CD4-positive, alpha-beta T cell (primary cell): ENCODE results near the gene TKFC. TPM values are rescaled to one million over a fixed set of nuclear protein-coding genes. Genes with fewer than 3 reads are reported as not detected.
A peak's percentile ranks its signal among the peaks of the same experiment; 100 is the strongest.

Experiments used
- ATAC-seq: fragments of 200-7000 bp; cut with Tn5 transposase; one replicate; pipeline ENCODE4 v1.10.0; 2022; ENCODE audit warnings: mild to moderate bottlenecking; ENCODE audit not compliant: poor library complexity
- CTCF ChIA-PET: fragments of 350-600 bp; sonication (Branson Sonifier 250); formaldehyde crosslinking; loops from one replicate; lab custom pipeline; 2021; ENCODE audit warnings: antibody characterized with exemption, inconsistent platforms; lab: Charles Lee
- POLR2A ChIA-PET: fragments of 350-600 bp; sonication (Branson Sonifier 250); formaldehyde crosslinking; loops from one replicate; lab custom pipeline; 2021; ENCODE audit warnings: antibody characterized with exemption, inconsistent platforms; lab: Charles Lee
- DNase-seq, 14 experiments: peaks; one replicate each; pipeline ENCODE4 v3.0.0-alpha.2; 2013 to 2020; ENCODE audit warnings: mixed read lengths in 2 of 14
- H3K27ac ChIP-seq, 2 donors: one replicate each; pipeline versions ENCODE4 v1.5.1 to v1.7.0; 2013; ENCODE audit warnings: low read length in 2 of 2, low read depth in 1 of 2, mild to moderate bottlenecking in 1 of 2
- H3K27me3 ChIP-seq, 2 experiments: 1 replicate in 1 of 2; 2 replicates in 1 of 2; pipeline versions ENCODE4 v1.6.1 to v1.7.0; 2013; ENCODE audit warnings: low read length in 2 of 2, control low read depth in 1 of 2, mild to moderate bottlenecking in 1 of 2, moderate library complexity in 1 of 2; ENCODE audit not compliant: insufficient read depth in 2 of 2, control insufficient read depth in 1 of 2
- H3K36me3 ChIP-seq: one replicate; pipeline ENCODE4 v1.6.1; 2013; ENCODE audit warnings: low read length, control low read depth; ENCODE audit not compliant: insufficient read depth
- H3K4me1 ChIP-seq: one replicate; pipeline ENCODE4 v1.6.1; 2013; ENCODE audit warnings: low read length, control low read depth; ENCODE audit not compliant: insufficient read depth
- H3K4me3 ChIP-seq: one replicate; pipeline ENCODE4 v1.5.1; 2013; ENCODE audit warnings: mild to moderate bottlenecking, low read length, moderate library complexity
- H3K9me3 ChIP-seq, 2 experiments: 1 replicate in 1 of 2; 2 replicates in 1 of 2; pipeline versions ENCODE4 v1.6.1 to v1.7.0; 2013; ENCODE audit warnings: low read length in 2 of 2, mild to moderate bottlenecking in 2 of 2, control low read depth in 1 of 2, moderate library complexity in 1 of 2; ENCODE audit not compliant: control insufficient read depth in 1 of 2, insufficient read depth in 1 of 2
- H3K27ac Mint-ChIP-seq: one replicate; pipeline ENCODE4 v1.8.0; 2020; ENCODE audit warnings: mixed read lengths
- H3K27me3 Mint-ChIP-seq: one replicate; pipeline ENCODE4 v1.8.0; 2021; ENCODE audit warnings: mixed read lengths
- H3K36me3 Mint-ChIP-seq: one replicate; pipeline ENCODE4 v1.8.0; 2021; ENCODE audit warnings: low read depth, mixed read lengths
- H3K4me1 Mint-ChIP-seq: one replicate; pipeline ENCODE4 v1.8.0; 2021; ENCODE audit warnings: low read depth, mixed read lengths
- H3K4me3 Mint-ChIP-seq: one replicate; pipeline ENCODE4 v1.8.0; 2020; ENCODE audit warnings: mild to moderate bottlenecking, mixed read lengths
- H3K9me3 Mint-ChIP-seq: one replicate; pipeline ENCODE4 v1.8.0; 2020; ENCODE audit warnings: mixed read lengths
- intact Hi-C, 2 experiments: fragments of 100-400 bp; cut with DNase I in 1 of 2; cut with micrococcal nuclease in 1 of 2; formaldehyde crosslinking; loops; one replicate each; pipeline versions ENCODE4 v1.15.1 to v1.9.0; 2023 to 2025; cut with DNase I, micrococcal nuclease
- total RNA-seq, 174 experiments: library from RNA in 2 of 174; stranded (reverse) in 2 of 174; gene quantifications; one replicate each; pipeline ENCODE4 v1.2.3 and lab custom pipeline; 2021 to 2026
- TF ChIP-seq, protein P1 (sequence below): fragments of 200-600 bp; IDR thresholded peaks from one replicate; pipeline ENCODE4 v1.8.0; 2022; ENCODE audit warnings: antibody characterized with exemption, mild to moderate bottlenecking

The TKFC gene
- total RNA-seq, 2 experiments from 2014 or later, result 21.8 to 26.3 TPM

GRCh38 chr11:61375761-61376108, 42.7 kb downstream of the TKFC start:
- Mint-ChIP-seq H3K4me1 (no peaks in the 10 kb centered on the region), H3K9me3 (no peaks in the 10 kb centered on the region), H3K4me3 (no peak overlapping the region), H3K27me3 (no peaks in the 10 kb centered on the region), H3K27ac (no peak overlapping the region), H3K36me3 (peaks cover 36% of the 10 kb centered on the region)
- POLR2A ChIA-PET, result interaction anchor here (1.7 kb wide), 1 partner anchor 14 kb away, joined by 8 read pairs; the partner anchor contains the start of genes CYB561A3 and TMEM138
- no peak overlapping the region for H3K4me3 ChIP-seq
- no peaks in the 10 kb centered on the region for H3K36me3 ChIP-seq
- H3K4me1 ChIP-seq, result no peaks in the 10 kb centered on the region
- CTCF ChIA-PET, result interaction anchor here (0.7 to 2.9 kb wide), 3 partner anchors 9 to 473 kb away, joined by 4 to 9 read pairs (median 7); no protein-coding TSS in a partner anchor
- TF ChIP-seq, protein P1, sequence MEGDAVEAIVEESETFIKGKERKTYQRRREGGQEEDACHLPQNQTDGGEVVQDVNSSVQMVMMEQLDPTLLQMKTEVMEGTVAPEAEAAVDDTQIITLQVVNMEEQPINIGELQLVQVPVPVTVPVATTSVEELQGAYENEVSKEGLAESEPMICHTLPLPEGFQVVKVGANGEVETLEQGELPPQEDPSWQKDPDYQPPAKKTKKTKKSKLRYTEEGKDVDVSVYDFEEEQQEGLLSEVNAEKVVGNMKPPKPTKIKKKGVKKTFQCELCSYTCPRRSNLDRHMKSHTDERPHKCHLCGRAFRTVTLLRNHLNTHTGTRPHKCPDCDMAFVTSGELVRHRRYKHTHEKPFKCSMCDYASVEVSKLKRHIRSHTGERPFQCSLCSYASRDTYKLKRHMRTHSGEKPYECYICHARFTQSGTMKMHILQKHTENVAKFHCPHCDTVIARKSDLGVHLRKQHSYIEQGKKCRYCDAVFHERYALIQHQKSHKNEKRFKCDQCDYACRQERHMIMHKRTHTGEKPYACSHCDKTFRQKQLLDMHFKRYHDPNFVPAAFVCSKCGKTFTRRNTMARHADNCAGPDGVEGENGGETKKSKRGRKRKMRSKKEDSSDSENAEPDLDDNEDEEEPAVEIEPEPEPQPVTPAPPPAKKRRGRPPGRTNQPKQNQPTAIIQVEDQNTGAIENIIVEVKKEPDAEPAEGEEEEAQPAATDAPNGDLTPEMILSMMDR, result no peak
- ATAC-seq (no peak), DNase-seq (no peak)
- no peaks in the 10 kb centered on the region for H3K27me3 ChIP-seq
- no peaks in the 10 kb centered on the region for H3K9me3 ChIP-seq
- intact Hi-C loops, result no loop called here
- no peak overlapping the region for H3K27ac ChIP-seq

- Mint-ChIP-seq H3K4me3 (no peak overlapping the region), H3K9me3 (no peaks in the 10 kb centered on the region), H3K36me3 (peaks cover 32% of the 10 kb centered on the region), H3K27me3 (no peaks in the 10 kb centered on the region), H3K4me1 (no peaks in the 10 kb centered on the region), H3K27ac (no peak overlapping the region)
- intact Hi-C loops, result no loop called here
- Histone ChIP-seq H3K27ac (no peak overlapping the region), H3K4me1 (no peaks in the 10 kb centered on the region), H3K27me3 (no peaks in the 10 kb centered on the region), H3K36me3 (no peaks in the 10 kb centered on the region), H3K9me3 (no peaks in the 10 kb centered on the region), H3K4me3 (no peak overlapping the region)
- ATAC-seq, result no peak
- CTCF ChIA-PET, result no interaction called here
- POLR2A ChIA-PET, result no interaction called here
- TF ChIP-seq, protein P1, result no peak
- DNase-seq, result no peak
Observed at GRCh38 chr11:61377461-61378160, 44.6 kb downstream of the TKFC start.

DNA sequence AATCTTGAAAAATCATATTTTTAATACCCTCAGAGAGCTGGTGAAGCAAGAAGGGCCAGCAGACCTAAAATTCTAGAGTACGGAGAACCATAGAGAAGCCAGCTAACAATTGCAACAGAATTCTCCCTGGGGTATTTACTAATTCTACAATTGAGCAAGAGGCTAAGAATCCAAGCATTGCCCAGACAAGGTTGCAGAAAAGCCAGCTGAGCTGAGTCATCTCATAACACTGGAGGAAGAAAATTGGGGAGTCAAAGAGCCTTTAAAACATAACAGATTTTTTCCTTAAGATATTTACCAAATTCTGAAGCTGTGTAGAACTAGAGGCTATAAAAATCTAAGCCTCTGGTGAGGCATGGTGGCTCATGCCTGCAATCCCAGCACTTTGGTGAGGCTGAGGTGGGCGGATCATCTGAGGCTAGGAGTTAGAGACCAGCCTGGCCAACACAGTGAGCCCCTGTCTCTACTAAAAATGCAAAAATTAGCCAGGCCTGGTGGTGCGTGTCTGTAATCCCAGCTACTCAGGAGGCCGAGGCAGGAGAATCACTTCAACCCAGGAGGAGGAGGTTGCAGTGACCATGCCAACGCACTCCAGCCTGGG, 45.8 kb downstream of the TKFC start:
- POLR2A ChIA-PET, result no interaction called here
- no peaks in the 10 kb centered on the region for H3K9me3 ChIP-seq
- ATAC-seq (no peak), DNase-seq (peak in 2 of 14 experiments; percentile 37 to 45)
- CTCF ChIA-PET, result no interaction called here
- H3K4me1 ChIP-seq, result no peaks in the 10 kb centered on the region
- Mint-ChIP-seq H3K9me3 (no peaks in the 10 kb centered on the region), H3K4me1 (no peaks in the 10 kb centered on the region), H3K27ac (no peak overlapping the region), H3K4me3 (no peak overlapping the region), H3K36me3 (peaks cover 28% of the 10 kb centered on the region), H3K27me3 (no peaks in the 10 kb centered on the region)
- TF ChIP-seq, protein P1, result no peak
- H3K36me3 ChIP-seq, result no peaks in the 10 kb centered on the region
- intact Hi-C loops, result no loop called here
- H3K27me3 ChIP-seq, result no peaks in the 10 kb centered on the region
- H3K27ac ChIP-seq, result no peak overlapping the region
- no peak overlapping the region for H3K4me3 ChIP-seq
